ENCODE data around the gene TSPAN17.
"Not testable (repeated sequence)": the region's sequence is repeated elsewhere in the genome, so short reads cannot be mapped to it uniquely, and the experiment has no call there.

Gene TSPAN17

DNA sequence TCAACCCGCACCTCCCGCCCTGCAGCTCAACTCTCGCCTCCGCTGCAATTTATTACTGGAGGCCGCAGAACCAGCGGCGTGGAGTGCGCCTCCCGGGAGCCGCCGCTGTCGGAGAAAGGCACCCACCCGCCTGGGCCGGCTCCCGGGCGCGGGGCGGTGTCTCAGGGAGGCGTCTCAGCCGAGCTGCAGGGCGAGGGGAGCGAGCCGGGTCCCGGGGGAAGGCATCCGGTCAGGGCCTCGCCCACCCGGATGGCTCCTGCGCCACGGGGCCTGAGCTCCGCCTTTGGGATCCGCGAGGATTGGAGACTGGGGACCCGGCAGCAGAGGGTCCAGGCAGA is 32.9 kb downstream of the TSPAN17 start:
- DNase-seq (ENCODE audit: low read depth) = no peak

DNA sequence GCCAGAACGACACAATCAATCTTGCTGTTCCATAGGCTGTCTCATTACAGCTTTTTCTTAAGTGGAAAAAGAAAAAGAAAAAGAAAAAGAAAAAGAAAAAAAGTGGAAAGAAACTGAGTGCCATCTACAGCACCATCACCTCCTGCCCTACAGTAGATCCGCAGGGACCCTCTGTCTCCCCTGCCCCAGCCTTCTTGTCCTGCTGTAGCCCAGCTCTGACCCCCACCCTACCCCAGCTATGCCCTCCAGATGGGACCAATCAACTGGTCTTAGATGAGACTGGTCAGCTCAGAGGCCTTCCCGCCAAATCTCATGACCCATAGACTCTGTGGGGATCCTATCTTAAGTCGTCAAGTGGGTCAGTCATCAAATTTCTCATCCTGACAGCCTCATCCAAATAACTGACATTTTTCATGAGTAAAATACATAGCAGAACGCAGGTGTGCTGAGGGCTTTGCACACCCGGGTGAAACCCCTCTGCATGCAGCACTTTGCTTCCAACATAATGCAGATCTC is 34.8 kb downstream of the TSPAN17 start:
- no peak for DNase-seq (ENCODE audit: low read depth)

DNA sequence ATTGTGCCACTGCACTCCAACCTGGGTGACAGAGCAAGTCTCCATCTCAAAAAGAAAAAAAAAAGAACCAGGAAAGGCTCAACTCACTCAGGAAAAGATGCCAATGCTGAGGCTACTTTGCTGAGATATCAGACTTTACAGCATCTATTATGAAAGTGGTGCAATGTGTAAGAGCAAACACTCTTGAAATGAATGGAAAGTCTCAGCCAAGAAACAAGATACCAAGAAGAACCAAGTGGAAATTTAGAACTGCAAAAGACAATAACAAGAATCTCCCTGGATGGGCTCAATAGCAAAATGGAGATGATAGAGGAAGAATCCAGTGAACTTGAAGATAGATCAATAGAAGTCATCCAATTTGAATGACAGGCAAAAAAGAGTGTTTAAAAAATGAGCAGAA is 37.7 kb downstream of the TSPAN17 start:
- no peak for DNase-seq (ENCODE audit: low read depth)

DNA sequence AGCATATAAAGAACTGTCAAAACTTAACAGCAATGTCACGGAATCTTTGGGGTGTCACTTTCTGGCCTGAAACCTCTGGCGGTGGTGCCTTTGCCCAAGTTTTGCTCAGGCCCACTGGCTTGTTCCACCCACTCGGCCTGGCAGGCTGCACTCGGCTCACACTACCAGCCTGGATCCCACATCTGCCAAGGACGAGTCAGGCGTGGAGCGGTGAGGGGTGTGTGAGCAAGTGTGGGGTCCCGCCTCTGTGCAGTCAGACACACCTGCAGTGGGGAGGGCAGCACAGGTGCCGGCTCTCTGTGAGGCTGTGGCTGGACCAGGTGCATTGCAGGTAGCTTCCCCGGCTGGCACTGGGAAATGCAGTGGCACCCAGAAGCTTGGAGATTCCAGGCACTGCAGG is 40.0 kb downstream of the TSPAN17 start:
- no peak for DNase-seq (ENCODE audit: low read depth)

DNA sequence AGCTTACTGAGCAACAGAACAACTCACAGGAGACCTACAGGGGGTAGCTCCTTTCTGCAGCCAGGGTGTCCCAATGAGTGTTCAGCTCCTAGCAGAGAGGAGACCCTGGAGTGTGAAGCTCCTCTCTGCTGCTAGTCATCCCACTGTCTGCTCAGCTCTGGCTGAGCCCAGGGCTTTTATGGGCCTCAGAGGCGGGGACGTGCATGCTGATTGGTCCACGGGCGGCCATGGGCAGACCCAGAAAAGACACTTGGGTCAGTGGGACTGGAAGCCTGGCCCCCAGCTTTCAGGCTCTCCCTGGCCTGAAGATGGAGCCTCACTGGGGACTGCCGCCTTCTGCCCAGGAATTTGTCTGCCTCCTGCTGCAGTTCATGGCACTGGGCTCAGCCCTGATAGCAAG is 40.6 kb downstream of the TSPAN17 start:
- no peak for DNase-seq (ENCODE audit: low read depth)

DNA sequence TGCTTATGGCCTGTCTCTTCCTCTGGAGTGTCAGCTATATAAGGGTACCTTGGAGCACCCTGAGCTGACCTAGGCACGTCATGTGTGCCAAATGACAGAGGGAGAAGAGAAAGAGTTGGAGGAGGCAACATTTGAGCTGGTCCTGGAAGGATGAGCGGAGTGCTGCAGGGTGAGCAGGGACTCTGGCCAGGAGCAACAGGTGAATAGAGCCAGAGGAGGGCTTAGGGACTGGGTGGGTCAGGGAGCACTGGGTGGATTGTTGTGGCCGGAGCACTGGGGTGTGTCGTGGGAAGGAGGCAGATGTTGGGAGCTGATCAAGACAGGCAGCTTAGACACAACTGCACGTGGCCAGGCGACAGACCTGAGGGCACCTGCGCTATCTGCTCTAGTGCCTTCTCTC is 43.6 kb downstream of the TSPAN17 start:
- DNase-seq (ENCODE audit: low read depth) = no peak

DNA sequence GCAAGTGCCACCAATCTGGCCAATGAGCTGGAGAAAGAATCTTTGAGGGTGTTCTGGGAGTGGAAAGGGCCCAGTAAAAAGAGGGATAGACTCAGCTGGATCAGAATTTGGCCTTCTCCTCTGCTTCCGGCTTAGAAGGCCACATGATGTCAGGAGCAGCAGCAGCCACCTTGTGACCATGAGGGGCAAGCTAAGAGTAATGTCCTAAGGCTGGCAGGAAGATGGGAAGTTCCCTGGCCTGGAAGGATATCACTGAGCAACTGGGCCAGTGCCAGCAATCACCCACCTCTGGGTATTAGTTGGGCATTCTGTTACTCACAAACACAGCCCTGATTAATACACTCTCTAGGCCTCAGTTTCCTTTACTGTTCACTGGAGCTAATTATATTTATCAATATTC is 44.2 kb downstream of the TSPAN17 start:
- no peak for DNase-seq (ENCODE audit: low read depth)

DNA sequence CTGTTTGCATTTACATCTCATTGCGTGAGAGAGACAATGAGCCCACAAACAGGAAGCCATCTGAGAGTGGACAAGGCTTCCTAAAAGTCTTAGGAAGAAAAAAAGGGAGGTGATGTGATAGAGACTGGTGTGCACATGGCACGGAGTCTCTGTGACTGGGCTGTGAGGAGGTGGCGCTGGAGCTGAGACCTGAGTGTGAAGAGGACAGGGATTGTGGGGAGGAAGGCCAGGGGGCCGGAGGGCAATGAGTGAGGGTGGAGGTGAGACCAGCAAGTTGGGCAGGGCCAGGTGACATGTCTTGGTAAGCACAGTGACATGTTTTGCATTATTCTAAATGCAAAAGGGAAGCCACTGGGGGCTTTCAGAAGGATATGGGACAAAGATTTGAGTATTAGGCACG is 45.0 kb downstream of the TSPAN17 start:
- DNase-seq (ENCODE audit: low read depth) = no peak

DNA sequence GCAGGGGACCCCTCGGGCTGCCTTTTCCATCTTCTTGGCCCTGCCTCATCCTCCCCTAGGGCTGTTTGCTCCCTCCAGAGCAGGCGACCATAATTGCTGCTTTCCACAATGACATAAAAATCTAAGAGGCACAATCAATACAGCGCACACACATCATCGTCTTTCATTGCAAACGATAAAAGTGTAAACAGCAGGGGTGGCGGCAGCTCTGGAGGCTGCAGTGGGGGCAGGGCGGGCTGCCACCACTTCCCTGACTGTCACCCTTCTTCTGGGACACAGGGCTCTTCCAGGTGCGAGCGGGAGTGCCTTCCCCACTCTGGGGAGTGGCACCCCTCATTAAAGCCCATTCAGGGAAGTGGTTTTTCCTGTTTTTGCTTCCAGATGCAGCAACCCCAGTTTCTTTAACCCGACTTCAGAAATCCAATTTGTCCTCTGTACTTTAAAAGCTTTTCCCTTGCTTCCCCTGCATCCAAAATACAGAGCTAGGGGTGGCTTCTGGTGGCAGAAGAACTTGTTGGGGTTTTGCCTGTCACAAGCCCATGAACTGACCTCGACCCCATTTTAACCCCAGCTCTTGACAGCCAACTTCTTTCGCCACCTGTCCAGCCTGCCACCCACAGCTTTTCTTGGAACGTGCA is 45.7 kb downstream of the TSPAN17 start:
- DNase-seq (ENCODE audit: low read depth) = no peak

DNA sequence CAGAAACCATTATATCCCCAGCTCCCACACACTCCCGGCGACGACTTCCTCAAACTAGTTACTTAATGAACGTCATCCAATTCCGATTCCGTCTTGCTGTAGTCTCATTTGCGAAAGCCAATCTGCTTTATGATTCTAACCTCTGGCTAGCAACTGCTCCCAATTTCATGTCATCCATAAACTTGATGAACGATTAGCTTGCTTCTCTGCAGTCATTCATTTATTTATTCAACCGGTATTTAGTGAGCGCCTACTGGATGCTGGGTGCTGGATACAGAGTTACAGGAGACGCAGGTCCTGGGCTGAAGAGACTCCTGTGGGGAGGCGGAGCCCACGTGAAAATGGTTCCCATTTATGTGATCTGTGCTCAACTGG is 46.2 kb downstream of the TSPAN17 start:
- no peak for DNase-seq (ENCODE audit: low read depth)

DNA sequence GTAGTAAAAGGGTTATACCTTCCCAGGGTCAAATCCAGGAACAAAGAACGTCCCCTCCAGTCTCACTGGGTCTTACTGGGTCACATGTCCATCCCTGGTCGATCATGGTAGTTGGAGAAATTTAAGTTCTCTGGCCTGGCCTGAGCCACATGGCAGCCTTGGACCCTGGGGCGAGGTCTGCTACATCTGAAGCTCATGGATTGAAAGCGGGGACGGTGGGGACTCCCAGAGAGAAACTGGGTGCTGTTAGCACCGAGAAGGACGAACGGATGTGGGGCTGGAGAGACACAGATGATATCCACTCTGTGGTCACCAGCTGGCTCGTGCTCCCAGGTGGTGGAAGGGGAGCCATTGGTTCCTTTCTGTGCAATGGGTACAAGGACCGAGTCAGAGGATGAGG is 46.9 kb downstream of the TSPAN17 start:
- DNase-seq (ENCODE audit: low read depth) = no peak

DNA sequence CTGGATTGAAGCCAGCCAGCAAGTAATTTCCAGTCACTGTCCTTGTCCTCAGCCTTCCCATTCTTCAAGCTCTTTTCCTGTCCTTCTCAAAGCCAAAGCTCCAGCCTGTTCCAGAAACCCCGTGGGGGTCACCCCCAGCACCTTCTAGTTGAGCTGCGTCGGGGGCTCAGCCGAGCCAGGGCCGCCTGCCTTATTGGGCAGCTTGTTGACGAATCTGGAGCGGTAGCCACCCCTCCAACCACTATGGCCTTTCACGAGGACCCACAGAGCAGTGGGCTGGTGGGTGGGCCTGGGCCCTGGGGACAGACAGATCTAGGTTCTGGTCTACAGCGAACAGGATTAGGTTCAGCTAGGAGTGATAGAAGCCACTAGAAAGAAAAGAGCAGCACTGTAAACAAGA is 47.3 kb downstream of the TSPAN17 start:
- no peak for DNase-seq (ENCODE audit: low read depth)

DNA sequence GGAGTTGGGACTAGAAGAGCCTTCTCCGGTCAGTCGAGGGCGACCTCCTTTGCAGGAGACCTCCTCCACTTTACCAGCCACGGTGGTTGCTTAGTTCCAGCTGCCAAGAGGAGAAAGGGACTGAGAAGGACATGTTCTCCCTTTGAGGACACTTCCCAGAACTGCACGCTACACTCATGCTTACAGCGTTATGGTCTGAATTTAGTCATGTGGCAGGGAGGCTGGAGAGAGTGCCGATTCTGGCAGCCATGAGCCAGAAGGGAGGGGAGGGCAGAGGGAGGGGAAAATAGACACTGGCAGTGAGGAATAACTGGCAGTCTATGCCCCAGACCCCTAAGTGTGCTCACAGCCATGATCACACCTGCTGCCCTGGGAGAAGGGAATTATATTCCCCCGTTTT is 47.8 kb downstream of the TSPAN17 start:
- no peak for DNase-seq (ENCODE audit: low read depth)

DNA sequence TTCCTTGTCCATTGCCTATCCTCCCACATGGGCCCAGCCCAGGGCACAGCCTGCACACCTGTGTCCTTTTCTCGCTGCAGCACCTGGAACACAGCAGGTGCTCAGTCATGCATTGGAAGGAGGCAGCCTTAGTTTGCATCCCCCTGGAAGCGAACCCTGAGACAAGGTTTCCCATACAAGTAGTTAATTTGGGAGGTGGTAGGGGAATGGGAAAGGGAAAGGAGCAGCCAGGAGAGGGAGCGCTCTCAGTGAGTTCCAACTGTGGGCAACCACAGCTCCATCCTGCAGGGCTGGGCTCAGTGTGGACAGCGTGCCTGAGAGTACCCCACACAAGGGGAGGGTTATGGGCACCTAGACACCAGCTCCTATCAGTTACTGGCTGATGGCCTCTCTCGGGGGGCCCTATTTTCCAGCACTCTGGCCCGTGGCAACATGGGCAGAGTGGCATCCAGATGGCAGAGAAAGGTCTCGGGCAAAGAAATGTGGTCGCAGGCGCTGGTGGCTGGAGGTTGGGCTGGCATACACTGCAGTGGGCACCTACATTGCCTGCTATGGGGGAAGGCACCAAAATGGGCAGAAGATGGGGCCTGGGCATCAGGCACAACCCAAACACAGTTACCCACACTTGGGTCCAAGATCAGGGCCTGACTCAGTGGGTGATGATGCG is 50.1 kb downstream of the TSPAN17 start:
- no peak for DNase-seq (ENCODE audit: low read depth)

DNA sequence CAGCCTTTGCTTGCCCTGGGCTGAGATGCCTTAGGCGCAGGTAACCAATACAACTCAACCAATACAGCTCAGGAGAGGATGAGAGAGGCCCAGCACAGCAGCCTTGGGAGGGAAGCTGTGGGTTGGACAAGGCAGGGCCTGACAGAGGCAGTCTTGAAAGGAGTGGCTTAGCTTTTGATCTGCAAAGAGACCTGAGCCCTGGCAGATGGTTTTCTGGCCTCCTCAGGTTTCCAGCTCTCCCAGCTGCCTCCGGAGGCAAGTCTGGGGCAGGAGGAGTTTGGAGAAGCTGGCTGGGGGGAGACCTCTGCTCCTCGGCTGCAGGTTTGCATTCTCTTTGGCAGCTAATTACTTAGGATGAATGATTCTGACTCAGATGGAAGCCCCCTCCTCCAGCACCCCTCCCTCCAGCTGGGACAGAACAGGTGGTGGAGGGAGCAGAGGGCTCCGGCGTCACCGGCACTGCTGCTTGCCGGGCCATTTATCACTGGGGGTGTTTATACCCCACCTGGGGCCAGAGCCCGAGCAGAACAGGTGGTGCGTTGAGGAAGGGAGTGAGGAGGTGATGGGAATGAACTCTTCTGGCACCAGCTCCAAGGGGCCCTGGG is 50.8 kb downstream of the TSPAN17 start:
- no peak for DNase-seq (ENCODE audit: low read depth)

DNA sequence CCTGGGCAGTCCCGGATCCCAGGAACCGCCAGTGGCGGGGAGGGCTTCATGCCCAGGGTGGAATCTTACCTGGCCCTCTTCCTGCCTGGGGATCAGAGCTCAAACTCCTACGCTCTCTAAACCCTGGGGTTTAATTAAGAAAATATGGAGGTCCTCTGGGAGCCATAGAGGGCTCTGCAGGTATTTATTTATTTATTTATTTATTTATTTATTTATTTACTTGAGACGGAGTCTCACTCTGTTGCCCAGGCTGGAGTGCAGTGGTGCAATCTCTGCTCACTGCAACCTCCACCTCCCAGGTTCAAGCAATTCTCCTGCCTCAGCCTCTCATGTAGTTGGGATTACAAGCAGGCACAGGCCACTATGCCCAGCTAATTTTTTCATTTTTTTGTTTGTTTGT is 52.2 kb downstream of the TSPAN17 start:
- DNase-seq (ENCODE audit: low read depth) = not testable (repeated sequence)

DNA sequence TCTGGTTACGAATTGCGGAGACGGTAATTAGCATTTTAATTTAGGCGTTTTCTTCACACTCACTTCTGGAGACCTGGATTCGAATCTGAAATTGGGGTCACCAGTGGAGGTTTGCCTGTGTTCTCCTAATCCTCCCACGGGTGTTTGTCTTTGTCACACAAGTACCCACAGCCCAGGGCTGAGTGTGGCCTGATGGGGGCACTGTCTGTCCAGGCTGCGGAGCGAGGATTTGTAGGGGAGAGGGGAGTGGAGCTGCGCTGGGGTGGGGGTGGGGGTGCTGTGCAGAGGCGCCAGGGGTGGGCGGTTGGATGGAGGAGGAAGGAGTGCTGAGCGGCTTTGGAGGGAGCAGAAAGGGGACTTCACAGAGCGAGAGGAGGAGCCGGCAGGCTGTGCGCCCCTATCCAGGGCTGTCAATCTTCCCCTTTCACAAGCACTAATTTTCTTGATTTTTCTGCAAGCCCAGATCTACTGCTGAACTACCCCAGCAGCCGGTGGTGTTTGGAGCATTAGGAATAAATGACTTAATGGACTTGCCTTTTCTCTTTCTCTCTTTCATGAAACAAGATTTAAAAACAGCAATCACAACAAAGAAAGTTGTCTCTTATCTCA is 53.1 kb downstream of the TSPAN17 start:
- no peak for DNase-seq (ENCODE audit: low read depth)

DNA sequence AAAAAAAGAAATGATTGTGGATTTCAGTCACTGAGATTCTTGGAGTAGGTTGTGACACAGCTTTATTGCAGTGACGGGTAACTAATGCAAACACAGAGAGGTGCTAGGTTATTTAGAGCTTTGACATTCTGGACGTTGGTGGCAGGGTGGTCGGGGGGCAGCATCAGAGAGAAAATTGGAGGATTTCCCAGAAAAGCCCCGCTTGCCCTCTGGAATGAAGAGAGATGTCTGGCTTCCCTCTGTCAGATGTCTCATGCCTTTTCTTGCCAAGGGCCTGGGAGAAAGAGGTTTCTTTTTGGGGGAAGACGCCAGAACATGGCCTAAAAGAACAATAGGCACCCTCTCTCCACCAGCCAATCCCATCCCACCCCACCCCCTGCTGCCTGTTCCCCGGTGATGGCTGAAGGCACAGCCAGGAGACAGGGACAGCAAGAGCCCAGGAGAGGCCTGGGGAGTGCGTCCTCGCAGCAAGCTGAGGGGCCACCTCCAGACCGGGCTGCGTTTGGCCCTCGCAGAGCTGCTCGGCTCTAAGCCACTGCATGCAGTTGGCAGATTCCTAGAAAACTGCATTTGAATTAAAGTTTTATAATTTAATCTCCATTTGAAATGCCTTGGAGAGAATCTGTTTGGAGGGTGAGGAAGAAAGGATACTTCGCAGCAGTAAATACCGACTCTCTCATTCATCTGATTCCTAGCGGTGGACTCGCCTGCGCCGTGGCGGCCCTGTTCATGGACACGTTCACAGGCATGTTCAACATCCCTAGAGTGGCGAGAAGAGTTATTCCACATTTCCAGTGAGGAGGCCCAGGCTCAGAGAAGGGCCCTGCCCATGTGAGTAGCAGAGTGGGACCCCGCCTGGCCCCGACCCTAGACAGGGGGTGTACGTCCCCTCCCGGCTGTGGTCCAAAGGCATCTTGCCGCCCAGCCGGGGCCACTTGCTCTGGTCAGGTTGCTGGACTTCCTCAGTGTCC is 55.7 kb downstream of the TSPAN17 start:
- DNase-seq (ENCODE audit: low read depth) = no peak

DNA sequence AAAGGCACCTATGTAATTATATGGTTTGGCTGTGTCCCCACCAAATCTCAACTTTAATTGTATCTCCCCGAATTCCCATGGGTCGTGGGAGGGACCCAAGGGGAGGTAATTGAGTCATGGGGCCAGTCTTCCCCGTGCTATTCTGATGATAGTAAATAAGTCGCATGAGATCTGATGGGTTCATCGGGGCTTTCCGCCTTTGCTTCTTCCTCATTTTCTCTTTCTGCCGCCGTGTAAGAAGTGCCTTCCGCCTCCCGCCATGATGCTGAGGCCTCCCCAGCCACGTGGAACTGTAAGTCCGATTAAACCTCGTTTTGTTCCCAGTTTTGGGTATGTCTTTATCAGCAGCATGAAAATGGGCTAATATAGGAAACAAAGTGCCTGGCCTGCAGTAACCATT is 56.6 kb downstream of the TSPAN17 start:
- DNase-seq (ENCODE audit: low read depth) = no peak

DNA sequence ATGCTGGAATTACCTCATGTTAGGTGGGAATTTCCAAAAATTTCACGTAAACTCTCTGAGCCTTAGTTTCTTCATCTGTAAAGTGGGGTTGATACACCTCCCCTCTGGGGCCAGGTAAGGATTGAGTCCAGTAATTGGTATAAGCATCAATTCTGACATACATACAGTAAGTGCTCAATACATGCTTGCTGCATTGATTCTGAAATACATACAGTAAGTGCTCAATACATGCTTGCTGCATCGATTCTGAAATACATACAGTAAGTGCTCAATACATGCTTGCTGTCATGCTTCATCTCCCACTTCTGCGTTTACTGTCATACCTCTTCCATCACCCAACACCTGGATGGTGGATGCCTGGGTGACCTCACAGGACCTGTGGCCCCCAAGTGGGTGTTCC is 57.1 kb downstream of the TSPAN17 start:
- no peak for DNase-seq (ENCODE audit: low read depth)

DNA sequence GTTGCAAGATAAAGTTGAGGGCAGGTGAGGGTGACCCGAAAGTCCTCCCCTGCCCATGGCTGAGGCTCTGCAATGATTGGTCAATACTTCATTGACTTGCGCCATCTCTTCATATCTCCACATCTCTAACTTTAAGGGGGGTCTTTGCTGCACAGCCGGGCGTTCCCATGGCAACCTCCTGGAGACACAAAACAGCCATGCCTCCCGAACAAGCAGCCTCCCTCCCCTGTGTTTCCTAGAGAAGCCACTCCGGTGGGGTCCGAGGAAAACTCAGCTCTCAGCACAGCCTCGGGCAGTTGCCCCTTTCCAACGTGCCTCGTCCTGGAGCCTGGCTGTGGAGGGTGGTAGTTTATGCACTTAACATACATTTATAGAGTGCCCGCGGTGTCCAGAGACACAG is 57.5 kb downstream of the TSPAN17 start:
- DNase-seq (ENCODE audit: low read depth) = no peak
